Measurements from ENCODE around the gene CD8B.

Gene CD8B

GRCh38 chr2:86806059-86806857 lies 55.4 kb downstream of the CD8B start:
- DNase-seq (ENCODE audit: low spot score) = no peak

GRCh38 chr2:86800856-86801567 lies 60.7 kb downstream of the CD8B start:
- DNase-seq (ENCODE audit: low spot score) = no peak

GRCh38 chr2:86794861-86795260 lies 66.8 kb downstream of the CD8B start:
- DNase-seq (ENCODE audit: low spot score) = no peak

- no peak for DNase-seq (ENCODE audit: low spot score)
Observed at GRCh38 chr2:86793752-86794151, 67.9 kb downstream of the CD8B start.

- no peak for DNase-seq (ENCODE audit: low spot score)
Observed at GRCh38 chr2:86791573-86791972, 70.1 kb downstream of the CD8B start.

GRCh38 chr2:86790676-86791572 lies 70.8 kb downstream of the CD8B start, which contains the start of gene CD8A:
Gene CD8A (minus strand): TSS chr2:86790913. CDS start chr2:86790825, 88 bp downstream.
- DNase-seq (ENCODE audit: low spot score) = no peak

- no peak for DNase-seq (ENCODE audit: low spot score)
Observed at GRCh38 chr2:86790134-86790675, 71.5 kb downstream of the CD8B start.

GRCh38 chr2:86789687-86790133 lies 72.0 kb downstream of the CD8B start:
- DNase-seq (ENCODE audit: low spot score) = no peak

- no peak for DNase-seq (ENCODE audit: low spot score)
Observed at GRCh38 chr2:86788881-86789686, 72.6 kb downstream of the CD8B start.

- DNase-seq (ENCODE audit: low spot score) = no peak
Observed at GRCh38 chr2:86788165-86788564, 73.5 kb downstream of the CD8B start.

GRCh38 chr2:86787736-86788135 lies 74.0 kb downstream of the CD8B start:
- DNase-seq (ENCODE audit: low spot score) = no peak

- DNase-seq (ENCODE audit: low spot score) = no peak
Observed at GRCh38 chr2:86786001-86786536, 75.6 kb downstream of the CD8B start.

- DNase-seq (ENCODE audit: low spot score) = no peak
Observed at GRCh38 chr2:86785456-86785855, 76.2 kb downstream of the CD8B start.

GRCh38 chr2:86783615-86784339 lies 77.9 kb downstream of the CD8B start:
- no peak for DNase-seq (ENCODE audit: low spot score)

- DNase-seq (ENCODE audit: low spot score) = no peak
Observed at GRCh38 chr2:86782748-86783147, 78.9 kb downstream of the CD8B start.

GRCh38 chr2:86781363-86781762 lies 80.3 kb downstream of the CD8B start:
- no peak for DNase-seq (ENCODE audit: low spot score)

GRCh38 chr2:86779971-86780370 lies 81.7 kb downstream of the CD8B start:
- no peak for DNase-seq (ENCODE audit: low spot score)

GRCh38 chr2:86778957-86779356 lies 82.7 kb downstream of the CD8B start:
- no peak for DNase-seq (ENCODE audit: low spot score)

- no peak for DNase-seq (ENCODE audit: low spot score)
Observed at GRCh38 chr2:86776532-86776931, 85.2 kb downstream of the CD8B start.

GRCh38 chr2:86775338-86775737 lies 86.3 kb downstream of the CD8B start:
- DNase-seq (ENCODE audit: low spot score) = no peak
